GM18907 (cell line): ENCODE results near the gene MFSD2B.
A peak's percentile ranks its signal among the peaks of the same experiment; 100 is the strongest.
"Not testable (repeated sequence)": the region's sequence is repeated elsewhere in the genome, so short reads cannot be mapped to it uniquely, and the experiment has no call there.

ENCODE experiments used
- ATAC-seq: cut with Tn5 transposase; IDR thresholded peaks from one replicate; pipeline ENCODE4 v1.9.1; 2021; ENCODE audit warnings: mild to moderate bottlenecking, moderate library complexity; ENCODE audit not compliant: unreplicated experiment

MFSD2B gene

GRCh38 chr2:24017711-24018110 lies 7.8 kb downstream of the MFSD2B start:
- no peak for ATAC-seq

GRCh38 chr2:24018241-24018640 lies 8.4 kb downstream of the MFSD2B start:
- ATAC-seq, result no peak

- no peak for ATAC-seq
Observed at GRCh38 chr2:24019729-24020128, 9.8 kb downstream of the MFSD2B start.

- ATAC-seq, result no peak
Observed at GRCh38 chr2:24020244-24020643, 10.4 kb downstream of the MFSD2B start.

- ATAC-seq, result no peak
Observed at GRCh38 chr2:24021122-24021998, 11.5 kb downstream of the MFSD2B start.

- ATAC-seq, result no peak
Observed at GRCh38 chr2:24022324-24022974, 12.6 kb downstream of the MFSD2B start.

- no peak for ATAC-seq
Observed at GRCh38 chr2:24022975-24023575, 13.2 kb downstream of the MFSD2B start.

GRCh38 chr2:24024018-24024417 lies 14.1 kb downstream of the MFSD2B start:
- no peak for ATAC-seq

- no peak for ATAC-seq
Observed at GRCh38 chr2:24024996-24025663, 15.2 kb downstream of the MFSD2B start.

- ATAC-seq, result no peak
Observed at GRCh38 chr2:24026233-24026632, 16.3 kb downstream of the MFSD2B start.

- no peak for ATAC-seq
Observed at GRCh38 chr2:24038786-24039499, 29.1 kb downstream of the MFSD2B start.

- no peak for ATAC-seq
Observed at GRCh38 chr2:24040511-24040910, 30.6 kb downstream of the MFSD2B start.

- not testable (repeated sequence) for ATAC-seq
Observed at GRCh38 chr2:24043133-24043532, 33.2 kb downstream of the MFSD2B start.

GRCh38 chr2:24045511-24046508 lies 35.9 kb downstream of the MFSD2B start:
- ATAC-seq, result no peak

GRCh38 chr2:24046599-24046929 lies 36.7 kb downstream of the MFSD2B start:
- ATAC-seq, result no peak

GRCh38 chr2:24046930-24047702 lies 37.2 kb downstream of the MFSD2B start, which contains the start of gene WDCP:
Gene WDCP (minus strand): TSS chr2:24047391. CDS start chr2:24039494, 7,897 bp downstream.
- peak; percentile 99 for ATAC-seq

GRCh38 chr2:24047703-24048033 lies 37.8 kb downstream of the MFSD2B start:
- no peak for ATAC-seq

GRCh38 chr2:24048769-24049484 lies 39.0 kb downstream of the MFSD2B start:
- no peak for ATAC-seq
